Sigmoid colon (tissue), 7 donors: ENCODE data around the gene PIWIL4. TPM values are rescaled to one million over a fixed set of nuclear protein-coding genes. Genes with fewer than 3 reads are reported as not detected.

Experiments used
- DNase-seq: peaks from one replicate; pipeline ENCODE4 v3.0.0-alpha.2; 2019
- H3K27ac ChIP-seq, 4 donors: fragments of 200-600 bp; sonication (generic); one replicate each; pipeline ENCODE4 v1.5.1; 2016 to 2019; ENCODE audit warnings: mild to moderate bottlenecking in 1 of 4
- H3K27me3 ChIP-seq, 3 donors: fragments of 200-600 bp; sonication (generic); one replicate each; pipeline ENCODE4 v1.5.1; 2019; ENCODE audit warnings: mild to moderate bottlenecking in 1 of 3
- H3K36me3 ChIP-seq, 4 donors: fragments of 200-600 bp; sonication (generic); one replicate each; pipeline ENCODE4 v1.5.1; 2016 to 2019
- H3K4me1 ChIP-seq, 4 donors: fragments of 200-600 bp; sonication (generic); one replicate each; pipeline ENCODE4 v1.5.1; 2017 to 2019
- H3K4me3 ChIP-seq, 4 donors: fragments of 200-600 bp; sonication (generic); one replicate each; pipeline ENCODE4 v1.5.1; 2017 to 2019; ENCODE audit warnings: mild to moderate bottlenecking in 2 of 4, moderate library complexity in 1 of 4
- H3K9me3 ChIP-seq, 4 donors: fragments of 200-600 bp in 3 of 4; sonication (generic) in 3 of 4; one replicate each; pipeline versions ENCODE4 v1.5.1 to v1.6.1; 2013 to 2019
- CTCF ChIP-seq, 4 experiments: fragments of 450-650 bp in 3 of 4; fragments of 200-600 bp in 1 of 4; IDR thresholded peaks; one replicate each; pipeline ENCODE4 v1.5.1; 2016 to 2019; ENCODE audit warnings: antibody characterized with exemption in 4 of 4, mild to moderate bottlenecking in 3 of 4, moderate library complexity in 2 of 4
- EP300 ChIP-seq, 4 donors: sonication (generic); formaldehyde crosslinking; IDR thresholded peaks; one replicate each; pipeline ENCODE4 v1.6.1; 2017; ENCODE audit warnings: antibody characterized with exemption in 4 of 4
- POLR2A ChIP-seq, 2 donors: fragments of 450-650 bp; IDR thresholded peaks; one replicate each; pipeline ENCODE4 v1.6.1; 2016; ENCODE audit warnings: antibody characterized with exemption in 2 of 2, mild to moderate bottlenecking in 2 of 2, moderate library complexity in 2 of 2
- POLR2AphosphoS5 ChIP-seq, 4 donors: sonication (generic); formaldehyde crosslinking; IDR thresholded peaks; one replicate each; pipeline ENCODE4 v1.6.1; 2017; ENCODE audit warnings: antibody characterized with exemption in 4 of 4
- WGBS, 2 donors: extraction: QIAGEN DNeasy Blood & Tissue Kit; methylation state at CpG; one replicate each; pipeline ENCODE4 v1.1.7; 2013; 5-methylcytosine and 5-hydroxymethylcytosine counted together
- intact Hi-C: fragments of 100-400 bp; cut with DNase I; formaldehyde crosslinking; loops from one replicate; pipeline ENCODE4 v1.15.1; 2023
- polyA plus RNA-seq, 3 donors: library from polyadenylated mRNA; stranded (reverse); fragments of 200-250 nt; gene quantifications; one replicate each; pipeline ENCODE4 v1.2.3, GENCODE V29; 2013
- total RNA-seq, 4 donors: library from RNA; depleted of rRNA; stranded (reverse); fragments of >200 nt; gene quantifications; one replicate each; pipeline ENCODE4 v1.1.0, GENCODE V29; 2016
- donor health status: healthy with polysubstance abuse.
- donor health status: Bipolar disorder and iron deficiency.
- donor health status: healthy.

PIWIL4 gene
- total and polyA plus RNA-seq, 7 donors, result 3.5 to 8.1 (median 4.3) TPM

- H3K4me3 ChIP-seq, result no peak overlapping the region
- no peak for TF ChIP-seq POLR2AphosphoS5 (IDR thresholded peaks at IDR 0.05)
- TF ChIP-seq EP300 (IDR thresholded peaks at IDR 0.05), result no peak
- no peak for TF ChIP-seq CTCF (IDR thresholded peaks at IDR 0.05)
- no peak for TF ChIP-seq POLR2A (IDR thresholded peaks at IDR 0.05)
- 86% methylated on average over 13 of the region's 13 CpGs for WGBS, 2 donors
- H3K36me3 ChIP-seq, result no peaks in the 10 kb centered on the region
- H3K27me3 ChIP-seq, result no peaks in the 10 kb centered on the region
- H3K27ac ChIP-seq, result peak overlapping the region in 3 of 4 donors; percentile 42 to 55 (median 47)
- H3K4me1 ChIP-seq, result no peaks in the 10 kb centered on the region
- intact Hi-C loops, result no loop called here
- H3K9me3 ChIP-seq, result no peaks in the 10 kb centered on the region
- DNase-seq, result no peak
These were observed 7.2 kb downstream of the PIWIL4 start for GRCh38 chr11:94574193-94574961.

- intact Hi-C loops, result no loop called here
- Histone ChIP-seq H3K27ac (no peak overlapping the region), H3K36me3 (no peaks in the 10 kb centered on the region), H3K9me3 (no peaks in the 10 kb centered on the region), H3K4me1 (no peaks in the 10 kb centered on the region), H3K27me3 (no peaks in the 10 kb centered on the region), H3K4me3 (no peak overlapping the region)
- DNase-seq, result no peak
- TF ChIP-seq POLR2A (IDR thresholded peaks at IDR 0.05) (no peak), EP300 (IDR thresholded peaks at IDR 0.05) (no peak), CTCF (IDR thresholded peaks at IDR 0.05) (no peak), POLR2AphosphoS5 (IDR thresholded peaks at IDR 0.05) (no peak)
- WGBS, 2 donors, result 86 to 90% methylated on average over 5 of the region's 5 CpGs
These were observed 9.1 kb downstream of the PIWIL4 start for GRCh38 chr11:94576306-94576705.

- H3K4me3 ChIP-seq, result no peak overlapping the region
- H3K27ac ChIP-seq, result no peak overlapping the region
- 86 to 88% methylated on average over 3 of the region's 3 CpGs for WGBS, 2 donors
- H3K36me3 ChIP-seq, result no peaks in the 10 kb centered on the region
- intact Hi-C loops, result no loop called here
- no peaks in the 10 kb centered on the region for H3K4me1 ChIP-seq
- no peaks in the 10 kb centered on the region for H3K9me3 ChIP-seq
- H3K27me3 ChIP-seq, result no peaks in the 10 kb centered on the region
- no peak for TF ChIP-seq EP300 (IDR thresholded peaks at IDR 0.05)
- DNase-seq, result no peak
These were observed 10.7 kb downstream of the PIWIL4 start for GRCh38 chr11:94577841-94578240.

- H3K27ac ChIP-seq, result no peak overlapping the region
- DNase-seq, result no peak
- 55 to 94% methylated on average over 1 of the region's 1 CpG for WGBS, 2 donors
- intact Hi-C loops, result no loop called here
- TF ChIP-seq CTCF (IDR thresholded peaks at IDR 0.05), result no peak
- TF ChIP-seq POLR2A (IDR thresholded peaks at IDR 0.05), result no peak
- TF ChIP-seq EP300 (IDR thresholded peaks at IDR 0.05), result no peak
- no peak for TF ChIP-seq POLR2AphosphoS5 (IDR thresholded peaks at IDR 0.05)
- H3K36me3 ChIP-seq, result no peaks in the 10 kb centered on the region
- H3K4me3 ChIP-seq, result no peak overlapping the region
- no peaks in the 10 kb centered on the region for H3K4me1 ChIP-seq
- no peaks in the 10 kb centered on the region for H3K27me3 ChIP-seq
- H3K9me3 ChIP-seq, result no peaks in the 10 kb centered on the region
These were observed 14.8 kb downstream of the PIWIL4 start for GRCh38 chr11:94581926-94582325.

GRCh38 chr11:94583213-94583865 lies 16.2 kb downstream of the PIWIL4 start:
- H3K36me3 ChIP-seq, result no peaks in the 10 kb centered on the region
- 70 to 73% methylated on average over 4 of the region's 4 CpGs for WGBS, 2 donors
- intact Hi-C loops, result no loop called here
- H3K4me3 ChIP-seq, result no peak overlapping the region
- no peaks in the 10 kb centered on the region for H3K27me3 ChIP-seq
- H3K4me1 ChIP-seq, result no peaks in the 10 kb centered on the region
- no peaks in the 10 kb centered on the region for H3K9me3 ChIP-seq
- no peak overlapping the region for H3K27ac ChIP-seq
- TF ChIP-seq POLR2A (IDR thresholded peaks at IDR 0.05), result no peak
- no peak for TF ChIP-seq POLR2AphosphoS5 (IDR thresholded peaks at IDR 0.05)
- TF ChIP-seq EP300 (IDR thresholded peaks at IDR 0.05), result no peak
- no peak for TF ChIP-seq CTCF (IDR thresholded peaks at IDR 0.05)
- DNase-seq, result no peak
